Hepatocyte (in vitro differentiated cells): Measurements from ENCODE around the gene ITGA11.

ENCODE experiments used
- CTCF ChIP-seq: fragments of 200-600 bp; sonication (generic); IDR thresholded peaks from 2 replicates; pipeline ENCODE4 v1.5.1; 2016; ENCODE audit warnings: antibody characterized with exemption, mild to moderate bottlenecking; ENCODE audit not compliant: poor library complexity
- EZH2 ChIP-seq: fragments of 200-600 bp; sonication (generic); IDR thresholded peaks from 2 replicates; pipeline ENCODE4 v1.6.1; 2016; ENCODE audit warnings: antibody characterized with exemption, mild to moderate bottlenecking, borderline replicate concordance
- EZH2phosphoT487 ChIP-seq: fragments of 200-600 bp; sonication (generic); IDR thresholded peaks from one replicate; pipeline ENCODE4 v1.6.1; 2018; ENCODE audit warnings: antibody characterized with exemption, mild to moderate bottlenecking, low read depth, moderate library complexity; ENCODE audit not compliant: unreplicated experiment, severe bottlenecking

- TF ChIP-seq CTCF (no peak), EZH2 (no peak), EZH2phosphoT487 (no peak)
These were observed 118.2 kb downstream of the ITGA11 start for GRCh38 chr15:68313501-68314410.
